Uterus (tissue), 2 donors: Measurements from ENCODE around the gene MMP25.

Experiments
- POLR2A ChIP-seq, 2 donors: fragments of 450-650 bp; IDR thresholded peaks; one replicate each; pipeline ENCODE4 v1.6.1; 2016; ENCODE audit warnings: antibody characterized with exemption in 2 of 2, mild to moderate bottlenecking in 1 of 2, moderate library complexity in 1 of 2
- TF ChIP-seq, protein P1 (sequence below), 4 experiments: fragments of 200-600 bp in 2 of 4; fragments of 450-650 bp in 2 of 4; sonication (generic) in 2 of 4; IDR thresholded peaks; one replicate each; pipeline ENCODE4 v1.5.1; 2016 to 2019; ENCODE audit warnings: antibody characterized with exemption in 4 of 4, mild to moderate bottlenecking in 2 of 4, moderate library complexity in 1 of 4

DNA sequence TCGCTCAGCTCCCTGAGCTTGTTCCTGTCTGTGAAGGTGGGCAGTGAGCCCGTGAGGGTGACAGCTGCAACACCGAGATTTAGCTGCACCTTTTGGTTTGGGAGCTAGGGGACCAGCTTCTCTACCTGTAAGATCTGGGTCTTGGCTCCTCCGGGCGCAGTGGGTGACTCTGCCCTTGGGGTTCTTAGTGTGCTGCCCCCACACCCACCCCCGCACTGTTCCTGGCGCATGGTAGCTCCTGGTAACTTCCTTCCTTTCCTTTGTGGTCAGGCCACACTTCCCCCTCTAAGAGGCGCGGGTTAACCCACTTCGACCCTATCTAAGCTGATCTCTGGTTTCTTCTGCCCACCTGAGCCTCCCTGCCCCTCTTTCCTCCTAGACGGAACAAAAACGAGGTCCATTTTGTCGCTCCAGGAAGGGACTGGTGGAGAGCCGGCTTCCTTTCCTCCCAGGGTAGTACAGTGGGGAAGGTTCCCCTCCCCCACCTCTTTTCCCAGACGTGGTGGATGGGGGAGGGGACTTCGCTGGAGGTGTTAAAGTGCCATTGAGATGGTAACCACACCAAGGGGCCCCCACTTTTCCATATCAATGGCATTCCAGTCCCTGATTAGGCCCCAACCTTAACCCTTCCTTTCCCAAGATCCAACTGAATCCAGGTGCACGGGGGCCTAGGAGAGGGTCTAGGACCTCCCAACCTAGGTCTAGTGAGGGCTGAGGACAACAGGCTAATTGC, 38.2 kb upstream of the MMP25 start:
- TF ChIP-seq, protein P1, sequence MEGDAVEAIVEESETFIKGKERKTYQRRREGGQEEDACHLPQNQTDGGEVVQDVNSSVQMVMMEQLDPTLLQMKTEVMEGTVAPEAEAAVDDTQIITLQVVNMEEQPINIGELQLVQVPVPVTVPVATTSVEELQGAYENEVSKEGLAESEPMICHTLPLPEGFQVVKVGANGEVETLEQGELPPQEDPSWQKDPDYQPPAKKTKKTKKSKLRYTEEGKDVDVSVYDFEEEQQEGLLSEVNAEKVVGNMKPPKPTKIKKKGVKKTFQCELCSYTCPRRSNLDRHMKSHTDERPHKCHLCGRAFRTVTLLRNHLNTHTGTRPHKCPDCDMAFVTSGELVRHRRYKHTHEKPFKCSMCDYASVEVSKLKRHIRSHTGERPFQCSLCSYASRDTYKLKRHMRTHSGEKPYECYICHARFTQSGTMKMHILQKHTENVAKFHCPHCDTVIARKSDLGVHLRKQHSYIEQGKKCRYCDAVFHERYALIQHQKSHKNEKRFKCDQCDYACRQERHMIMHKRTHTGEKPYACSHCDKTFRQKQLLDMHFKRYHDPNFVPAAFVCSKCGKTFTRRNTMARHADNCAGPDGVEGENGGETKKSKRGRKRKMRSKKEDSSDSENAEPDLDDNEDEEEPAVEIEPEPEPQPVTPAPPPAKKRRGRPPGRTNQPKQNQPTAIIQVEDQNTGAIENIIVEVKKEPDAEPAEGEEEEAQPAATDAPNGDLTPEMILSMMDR (IDR thresholded peaks at IDR 0.05) = no peak
- TF ChIP-seq POLR2A (IDR thresholded peaks at IDR 0.05) = no peak
